Activated CD8-positive, alpha-beta memory T cell treated with anti-CD3 and anti-CD28 coated beads, Interleukin-2, amount 50 U/mL, for 24 hours (primary cell): ENCODE data around the gene SIK1.
"Not testable (repeated sequence)": the region's sequence is repeated elsewhere in the genome, so short reads cannot be mapped to it uniquely, and the experiment has no call there.

Experiments used
- DNase-seq: peaks from one replicate; pipeline ENCODE4 v3.0.0-alpha.2; 2020; ENCODE audit errors: extremely low read depth

The SIK1 gene

GRCh38 chr21:43426404-43427241 lies at the start of gene SIK1:
SIK1 (minus strand) TSS chr21:43427131; CDS start chr21:43426178, 953 bp downstream.
- not testable (repeated sequence) for DNase-seq

- not testable (repeated sequence) for DNase-seq
These were observed 44.8 kb upstream of the SIK1 start for GRCh38 chr21:43471597-43472242.

- DNase-seq = not testable (repeated sequence)
These were observed 43.0 kb upstream of the SIK1 start for GRCh38 chr21:43469719-43470458.

GRCh38 chr21:43467785-43468184 lies 40.9 kb upstream of the SIK1 start:
- DNase-seq = no peak

GRCh38 chr21:43465159-43465558 lies 38.2 kb upstream of the SIK1 start:
- DNase-seq = not testable (repeated sequence)

- DNase-seq = not testable (repeated sequence)
These were observed 36.7 kb upstream of the SIK1 start for GRCh38 chr21:43463498-43464261.

- not testable (repeated sequence) for DNase-seq
These were observed 36.0 kb upstream of the SIK1 start for GRCh38 chr21:43462932-43463331.

GRCh38 chr21:43460475-43460874 lies 33.5 kb upstream of the SIK1 start:
- not testable (repeated sequence) for DNase-seq

- not testable (repeated sequence) for DNase-seq
These were observed 32.1 kb upstream of the SIK1 start for GRCh38 chr21:43458995-43459394.

GRCh38 chr21:43456616-43457314 lies 29.8 kb upstream of the SIK1 start:
- not testable (repeated sequence) for DNase-seq

- not testable (repeated sequence) for DNase-seq
These were observed 28.8 kb upstream of the SIK1 start for GRCh38 chr21:43455717-43456116.

GRCh38 chr21:43454176-43454575 lies 27.2 kb upstream of the SIK1 start:
- DNase-seq = not testable (repeated sequence)

GRCh38 chr21:43451850-43452249 lies 24.9 kb upstream of the SIK1 start:
- not testable (repeated sequence) for DNase-seq

GRCh38 chr21:43450287-43450686 lies 23.4 kb upstream of the SIK1 start:
- DNase-seq = not testable (repeated sequence)

- not testable (repeated sequence) for DNase-seq
These were observed 20.5 kb upstream of the SIK1 start for GRCh38 chr21:43447353-43447977.

- not testable (repeated sequence) for DNase-seq
These were observed 19.5 kb upstream of the SIK1 start for GRCh38 chr21:43446277-43446932.

GRCh38 chr21:43444524-43444923 lies 17.6 kb upstream of the SIK1 start:
- DNase-seq = not testable (repeated sequence)

- not testable (repeated sequence) for DNase-seq
These were observed 15.6 kb upstream of the SIK1 start for GRCh38 chr21:43442571-43442970.

- not testable (repeated sequence) for DNase-seq
These were observed 14.2 kb upstream of the SIK1 start for GRCh38 chr21:43440835-43441727.
